Measurements from ENCODE around the gene SLC18A2.

The SLC18A2 gene

GRCh38 chr10:117320050-117320665, 79.2 kb downstream of the SLC18A2 start:
- no peak for DNase-seq

- no peak for DNase-seq
Observed at GRCh38 chr10:117322260-117322659, 81.3 kb downstream of the SLC18A2 start.

- DNase-seq, result no peak
Observed at GRCh38 chr10:117324367-117324766, 83.5 kb downstream of the SLC18A2 start.

- DNase-seq, result no peak
Observed at GRCh38 chr10:117327262-117327661, 86.3 kb downstream of the SLC18A2 start.

Data from DMS79 (cell line).